D721Med (cell line): Measurements from ENCODE around the gene OR2F2.

Experiments used
- DNase-seq: peaks from one replicate; pipeline ENCODE4 v3.0.0; 2011; ENCODE audit warnings: low spot score; ENCODE audit not compliant: insufficient read length
- FAIRE-seq: peaks from 2 replicates; lab custom pipeline; 2011; peaks lifted over from hg19 to GRCh38; lab: Jason Lieb, UNC
- CTCF ChIP-seq: IDR thresholded peaks from 2 replicates; pipeline ENCODE4 v1.5.1; 2012; ENCODE audit warnings: mild to moderate bottlenecking, control low read depth; ENCODE audit not compliant: insufficient read depth; ENCODE audit errors: missing control alignments

Gene OR2F2

GRCh38 chr7:143958781-143959180 is 23.7 kb downstream of the OR2F2 start:
- no peak for TF ChIP-seq CTCF
- FAIRE-seq: no peak
- DNase-seq: no peak

- FAIRE-seq: no peak
- DNase-seq: no peak
- no peak for TF ChIP-seq CTCF
Measured at GRCh38 chr7:143960813-143961610, 26.0 kb downstream of the OR2F2 start.

GRCh38 chr7:143965280-143965679 is 30.2 kb downstream of the OR2F2 start:
- FAIRE-seq (no peak), DNase-seq (no peak)
- TF ChIP-seq CTCF: no peak

GRCh38 chr7:143967398-143967797 is 32.4 kb downstream of the OR2F2 start:
- DNase-seq (no peak), FAIRE-seq (no peak)
- TF ChIP-seq CTCF: no peak

GRCh38 chr7:143973870-143974416 is 38.9 kb downstream of the OR2F2 start:
- DNase-seq (no peak), FAIRE-seq (no peak)
- no peak for TF ChIP-seq CTCF

- FAIRE-seq: no peak
- no peak for DNase-seq
- TF ChIP-seq CTCF: no peak
Measured at GRCh38 chr7:143974459-143974858, 39.4 kb downstream of the OR2F2 start.

- no peak for DNase-seq
- TF ChIP-seq CTCF: no peak
- no peak for FAIRE-seq
Measured at GRCh38 chr7:143975617-143976016, 40.6 kb downstream of the OR2F2 start.
